A204.1 (cell line): ENCODE measurements around the gene COX10.
"Not testable (repeated sequence)": the region's sequence is repeated elsewhere in the genome, so short reads cannot be mapped to it uniquely, and the experiment has no call there.

Experiments used
- FAIRE-seq: peaks from 2 replicates; lab custom pipeline; 2012; peaks lifted over from hg19 to GRCh38; lab: Jason Lieb, UNC

COX10 gene

GRCh38 chr17:14069251-14070021, at the start of gene COX10:
COX10 (plus strand) TSS chr17:14069504; CDS start chr17:14069606, 102 bp downstream.
- peak; percentile 21 for FAIRE-seq

GRCh38 chr17:14021651-14022294, 47.5 kb upstream of the COX10 start:
- not testable (repeated sequence) for FAIRE-seq

- FAIRE-seq = not testable (repeated sequence)
Measured at GRCh38 chr17:14029755-14030154, 39.5 kb upstream of the COX10 start.

GRCh38 chr17:14032234-14032633, 37.1 kb upstream of the COX10 start:
- no peak for FAIRE-seq

- no peak for FAIRE-seq
Measured at GRCh38 chr17:14033166-14033565, 36.1 kb upstream of the COX10 start.

GRCh38 chr17:14037453-14037852, 31.9 kb upstream of the COX10 start:
- no peak for FAIRE-seq

- no peak for FAIRE-seq
Measured at GRCh38 chr17:14038206-14038605, 31.1 kb upstream of the COX10 start.

GRCh38 chr17:14042411-14042810, 26.9 kb upstream of the COX10 start:
- no peak for FAIRE-seq

GRCh38 chr17:14044702-14045101, 24.6 kb upstream of the COX10 start:
- FAIRE-seq = no peak

GRCh38 chr17:14046978-14047377, 22.3 kb upstream of the COX10 start:
- no peak for FAIRE-seq

- FAIRE-seq = no peak
Measured at GRCh38 chr17:14047591-14047990, 21.7 kb upstream of the COX10 start.

- no peak for FAIRE-seq
Measured at GRCh38 chr17:14048169-14048568, 21.1 kb upstream of the COX10 start.

GRCh38 chr17:14050616-14051015, 18.7 kb upstream of the COX10 start:
- FAIRE-seq = no peak

- FAIRE-seq = no peak
Measured at GRCh38 chr17:14051692-14052091, 17.6 kb upstream of the COX10 start.

GRCh38 chr17:14052886-14053615, 16.3 kb upstream of the COX10 start:
- FAIRE-seq = no peak

- no peak for FAIRE-seq
Measured at GRCh38 chr17:14057591-14057990, 11.7 kb upstream of the COX10 start.

GRCh38 chr17:14058051-14058450, 11.3 kb upstream of the COX10 start:
- no peak for FAIRE-seq

GRCh38 chr17:14060706-14061105, 8.6 kb upstream of the COX10 start:
- no peak for FAIRE-seq

GRCh38 chr17:14061666-14062560, 7.4 kb upstream of the COX10 start:
- no peak for FAIRE-seq

GRCh38 chr17:14067347-14067746, 2.0 kb upstream of the COX10 start:
- no peak for FAIRE-seq

- no peak for FAIRE-seq
Measured at GRCh38 chr17:14068542-14069250, 608 bp upstream of the COX10 start.
